WTC11 (cell line): ENCODE data around the gene APOBEC3H. TPM values are rescaled to one million over a fixed set of nuclear protein-coding genes. Genes with fewer than 3 reads are reported as not detected.

Experiments
- ATAC-seq: fragments of 200-7000 bp; cut with Tn5 transposase; 2 replicates; pipeline ENCODE4 v1.10.0; 2021; ENCODE audit warnings: mild to moderate bottlenecking, moderate library complexity
- CTCF ChIA-PET: fragments of 300-600 bp; sonication (Branson Sonifier 250); formaldehyde crosslinking; loops from one replicate; lab custom pipeline; 2021; ENCODE audit warnings: antibody characterized with exemption; lab: Charles Lee
- POLR2A ChIA-PET: fragments of 350-600 bp; sonication (Branson Sonifier 250); formaldehyde crosslinking; loops from one replicate; lab custom pipeline; 2021; ENCODE audit warnings: antibody characterized with exemption; lab: Charles Lee
- DNase-seq: peaks from one replicate; pipeline ENCODE4 v3.0.0; 2021; ENCODE audit warnings: low spot score
- H3K27ac Mint-ChIP-seq: 2 replicates; pipeline ENCODE4 v1.8.0; 2021; ENCODE audit warnings: mixed read lengths
- H3K27me3 Mint-ChIP-seq: 2 replicates; pipeline ENCODE4 v1.8.0; 2021; ENCODE audit warnings: low read depth, mild to moderate bottlenecking, moderate library complexity, mixed read lengths
- H3K36me3 Mint-ChIP-seq: 2 replicates; pipeline ENCODE4 v1.8.0; 2021; ENCODE audit warnings: mixed read lengths
- H3K4me1 Mint-ChIP-seq: 2 replicates; pipeline ENCODE4 v1.8.0; 2022; ENCODE audit warnings: mixed read lengths
- H3K4me3 Mint-ChIP-seq: 2 replicates; pipeline ENCODE4 v1.8.0; 2021; ENCODE audit warnings: mild to moderate bottlenecking, moderate library complexity, mixed read lengths
- H3K9me3 Mint-ChIP-seq: 2 replicates; pipeline ENCODE4 v1.8.0; 2021; ENCODE audit warnings: mixed read lengths
- AFF4 ChIP-seq: sonication (generic); formaldehyde crosslinking; IDR thresholded peaks from 2 replicates; pipeline ENCODE4 v1.8.1; 2023; ENCODE audit warnings: mild to moderate bottlenecking, missing genetic modification reagents, borderline replicate concordance
- AR ChIP-seq: fragments of 250-450 bp; sonication (Bioruptor Pico); IDR thresholded peaks from 2 replicates; pipeline ENCODE4 v1.9.0; 2021; ENCODE audit warnings: mild to moderate bottlenecking
- ATF2 ChIP-seq: sonication (generic); formaldehyde crosslinking; IDR thresholded peaks from 2 replicates; pipeline ENCODE4 v1.8.1; 2022; ENCODE audit warnings: low read depth, missing genetic modification reagents, borderline replicate concordance
- FOXP1 ChIP-seq: sonication (generic); formaldehyde crosslinking; IDR thresholded peaks from 2 replicates; pipeline ENCODE4 v1.8.0; 2022; ENCODE audit warnings: missing genetic modification reagents, mild to moderate bottlenecking, moderate library complexity, borderline replicate concordance
- GABPB1 ChIP-seq: sonication (generic); formaldehyde crosslinking; IDR thresholded peaks from 2 replicates; pipeline ENCODE4 v1.8.1; 2023; ENCODE audit warnings: mild to moderate bottlenecking, missing genetic modification reagents
- GRHL2 ChIP-seq: fragments of 250-450 bp; sonication (Bioruptor Pico); IDR thresholded peaks from 2 replicates; pipeline ENCODE4 v1.8.0; 2022; ENCODE audit warnings: mild to moderate bottlenecking, moderate library complexity; ENCODE audit not compliant: insufficient replicate concordance, severe bottlenecking
- IRF1 ChIP-seq: sonication (generic); formaldehyde crosslinking; IDR thresholded peaks from 2 replicates; pipeline ENCODE4 v1.8.0; 2023; ENCODE audit warnings: missing genetic modification reagents
- IRF2 ChIP-seq: sonication (generic); formaldehyde crosslinking; IDR thresholded peaks from 2 replicates; pipeline ENCODE4 v1.8.0; 2022; ENCODE audit warnings: low read depth, missing genetic modification reagents, borderline replicate concordance
- MAX ChIP-seq: sonication (generic); formaldehyde crosslinking; IDR thresholded peaks from 2 replicates; pipeline ENCODE4 v1.8.0; 2022; ENCODE audit warnings: mild to moderate bottlenecking, missing genetic modification reagents
- MLX ChIP-seq: sonication (generic); formaldehyde crosslinking; IDR thresholded peaks from 2 replicates; pipeline ENCODE4 v1.8.1; 2023; ENCODE audit warnings: mild to moderate bottlenecking, missing genetic modification reagents, moderate library complexity
- PREB ChIP-seq: sonication (generic); formaldehyde crosslinking; IDR thresholded peaks from 2 replicates; pipeline ENCODE4 v1.8.1; 2022; ENCODE audit warnings: mild to moderate bottlenecking, missing genetic modification reagents, moderate library complexity, borderline replicate concordance
- SP1 ChIP-seq: sonication (generic); formaldehyde crosslinking; conservative IDR thresholded peaks from 2 replicates; pipeline ENCODE4 v1.8.1; 2022; ENCODE audit warnings: missing genetic modification reagents
- TEAD4 ChIP-seq: sonication (generic); formaldehyde crosslinking; IDR thresholded peaks from 2 replicates; pipeline ENCODE4 v1.8.0; 2022; ENCODE audit warnings: mild to moderate bottlenecking, missing genetic modification reagents
- ZNF281 ChIP-seq: sonication (generic); formaldehyde crosslinking; IDR thresholded peaks from 2 replicates; pipeline ENCODE4 v1.8.0; 2023; ENCODE audit warnings: mild to moderate bottlenecking, missing genetic modification reagents
- ZNF423 ChIP-seq: fragments of 250-450 bp; sonication (Bioruptor Pico); IDR thresholded peaks from 2 replicates; pipeline ENCODE4 v2.1.2; 2022; ENCODE audit warnings: mild to moderate bottlenecking, moderate library complexity
- ZNF671 ChIP-seq: fragments of 250-450 bp; sonication (Bioruptor Pico); IDR thresholded peaks from 2 replicates; pipeline ENCODE4 v1.8.0; 2021; ENCODE audit warnings: mild to moderate bottlenecking
- total RNA-seq: library from RNA; stranded (reverse); gene quantifications from 3 replicates; pipeline ENCODE4 v1.2.3, GENCODE V29; 2021

Gene APOBEC3H
- total RNA-seq, 1 experiment from 2014 or later, result 0.42 TPM

GRCh38 chr22:39110631-39111561 is 13.9 kb downstream of the APOBEC3H start:
- Mint-ChIP-seq H3K36me3 (no peaks in the 10 kb centered on the region), H3K27me3 (peaks cover 31% of the 10 kb centered on the region)
- CTCF ChIA-PET, result interaction anchor here (0.6 to 2.1 kb wide), 6 partner anchors 11 to 269 kb away, joined by 3 to 7 read pairs (median 4); no protein-coding TSS in a partner anchor
- DNase-seq, result no peak
- no peak for ATAC-seq
- POLR2A ChIA-PET, result no interaction called here
- TF ChIP-seq ZNF423 (CRISPR knock-in tag), result no peak
- TF ChIP-seq TEAD4, result no peak
- TF ChIP-seq PREB, result no peak
- no peak for TF ChIP-seq ZNF281 (CRISPR knock-in tag)
- TF ChIP-seq GRHL2 (CRISPR knock-in tag), result no peak
- no peak for TF ChIP-seq FOXP1 (CRISPR knock-in tag)
- TF ChIP-seq, all 79 proteins: peak for 0
- no peaks in the 10 kb centered on the region for H3K9me3 Mint-ChIP-seq
- H3K27ac Mint-ChIP-seq, result no peak overlapping the region
- peaks cover 39% of the 10 kb centered on the region for H3K4me1 Mint-ChIP-seq
- H3K4me3 Mint-ChIP-seq, result no peak overlapping the region

- Mint-ChIP-seq H3K4me1 (peaks cover 48% of the 10 kb centered on the region), H3K27ac (peak overlapping the region; percentile 35), H3K27me3 (peaks cover 53% of the 10 kb centered on the region), H3K9me3 (no peaks in the 10 kb centered on the region), H3K4me3 (peak overlapping the region; percentile 57), H3K36me3 (no peaks in the 10 kb centered on the region)
- DNase-seq (peak; percentile 51), ATAC-seq (peak; percentile 84)
- ChIA-PET CTCF (interaction anchor here (0.9 to 2.3 kb wide), 12 partner anchors 10 to 345 kb away, joined by 3 to 11 read pairs (median 5); partner anchors contain the start of gene APOBEC3B), POLR2A (interaction anchor here (0.6 to 1.1 kb wide), 3 partner anchors 94 to 241 kb away, joined by 3 to 9 read pairs (median 4); no protein-coding TSS in a partner anchor)
- no peak for TF ChIP-seq IRF2 (CRISPR knock-in tag)
- no peak for TF ChIP-seq ZNF671 (CRISPR knock-in tag)
- no peak for TF ChIP-seq MLX (CRISPR knock-in tag)
- no peak for TF ChIP-seq ATF2
- TF ChIP-seq AFF4 (CRISPR knock-in tag), result no peak
- no peak for TF ChIP-seq SP1 (CRISPR knock-in tag)
- TF ChIP-seq GABPB1 (CRISPR knock-in tag), result no peak
- TF ChIP-seq AR, result no peak
- TF ChIP-seq MAX (CRISPR knock-in tag), result no peak
- TF ChIP-seq PREB, result no peak
- TF ChIP-seq IRF1, result no peak
These were observed 17.1 kb downstream of the APOBEC3H start for GRCh38 chr22:39114112-39114511.
